Measurements from ENCODE around the gene GALNT17. TPM values are rescaled to one million over a fixed set of nuclear protein-coding genes. Genes with fewer than 3 reads are reported as not detected.

GALNT17 gene
- total RNA-seq, 1 experiment from 2014 or later = not detected

DNA sequence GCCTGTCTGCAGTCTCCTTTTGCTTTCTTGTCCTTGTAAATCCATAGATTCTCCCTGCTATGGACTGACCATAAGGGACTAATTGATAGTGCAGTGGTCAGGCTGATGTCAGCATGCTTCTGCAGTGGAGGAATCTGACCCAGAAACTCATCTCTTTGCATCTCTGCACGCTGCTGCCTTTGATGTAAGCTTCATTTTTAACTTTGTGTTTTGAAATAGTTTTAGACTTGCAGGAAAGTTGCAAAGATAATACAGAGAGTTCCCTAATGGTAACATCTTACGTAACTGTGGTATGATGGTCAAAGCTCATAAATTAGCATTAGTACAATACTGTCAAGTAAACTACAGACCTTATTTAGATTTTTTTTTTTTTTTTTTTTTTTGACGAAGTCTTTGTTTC is 89.6 kb downstream of the GALNT17 start:
- Histone ChIP-seq H3K9me3 (ENCODE audit: low read length) (0 out of 2 replicates have a peak, but pooled peaks cover 3% of the 10 kb centered on the region), H3K79me2 (ENCODE audit: low read length) (no peaks in the 10 kb centered on the region), H3K4me2 (ENCODE audit: low read length) (no peak overlapping the region), H3K27ac (ENCODE audit: low read length) (no peak overlapping the region), H3K27me3 (ENCODE audit: low read length) (no peaks in the 10 kb centered on the region), H3F3A (ENCODE audit: low read length, unreplicated experiment) (no peaks in the 10 kb centered on the region), H2AFZ (ENCODE audit: low read length) (no peak overlapping the region), H3K9ac (ENCODE audit: low read length) (no peak overlapping the region), H3K36me3 (ENCODE audit: low read depth, low read length) (no peaks in the 10 kb centered on the region), H3K9me2 (replicated peaks; ENCODE audit: low read length) (no peaks in the 10 kb centered on the region), H4K20me1 (ENCODE audit: low read length) (no peaks in the 10 kb centered on the region), H3K4me3 (ENCODE audit: low read length) (no peak overlapping the region), H3K4me1 (ENCODE audit: insufficient read depth, low read length) (no peaks in the 10 kb centered on the region)
- ChIA-PET POLR2A (ENCODE audit: unreplicated experiment) (no interaction called here), CTCF (no interaction called here)
- no peak for ATAC-seq
- intact Hi-C loops (cut with micrococcal nuclease) = no loop called here
- TF ChIP-seq EZH2phosphoT487 (IDR thresholded peaks at IDR 0.05; ENCODE audit: borderline replicate concordance, low read length) = no peak
- TF ChIP-seq, protein P1, sequence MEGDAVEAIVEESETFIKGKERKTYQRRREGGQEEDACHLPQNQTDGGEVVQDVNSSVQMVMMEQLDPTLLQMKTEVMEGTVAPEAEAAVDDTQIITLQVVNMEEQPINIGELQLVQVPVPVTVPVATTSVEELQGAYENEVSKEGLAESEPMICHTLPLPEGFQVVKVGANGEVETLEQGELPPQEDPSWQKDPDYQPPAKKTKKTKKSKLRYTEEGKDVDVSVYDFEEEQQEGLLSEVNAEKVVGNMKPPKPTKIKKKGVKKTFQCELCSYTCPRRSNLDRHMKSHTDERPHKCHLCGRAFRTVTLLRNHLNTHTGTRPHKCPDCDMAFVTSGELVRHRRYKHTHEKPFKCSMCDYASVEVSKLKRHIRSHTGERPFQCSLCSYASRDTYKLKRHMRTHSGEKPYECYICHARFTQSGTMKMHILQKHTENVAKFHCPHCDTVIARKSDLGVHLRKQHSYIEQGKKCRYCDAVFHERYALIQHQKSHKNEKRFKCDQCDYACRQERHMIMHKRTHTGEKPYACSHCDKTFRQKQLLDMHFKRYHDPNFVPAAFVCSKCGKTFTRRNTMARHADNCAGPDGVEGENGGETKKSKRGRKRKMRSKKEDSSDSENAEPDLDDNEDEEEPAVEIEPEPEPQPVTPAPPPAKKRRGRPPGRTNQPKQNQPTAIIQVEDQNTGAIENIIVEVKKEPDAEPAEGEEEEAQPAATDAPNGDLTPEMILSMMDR (conservative IDR thresholded peaks at IDR 0.05; ENCODE audit: low read depth, low read length) = no peak
- TF ChIP-seq EZH2 (IDR thresholded peaks at IDR 0.05; ENCODE audit: low read length, unreplicated experiment) = no peak
- DNase-seq = no peak
- BruUV-seq (replicated peaks) = no TSS peak

DNA sequence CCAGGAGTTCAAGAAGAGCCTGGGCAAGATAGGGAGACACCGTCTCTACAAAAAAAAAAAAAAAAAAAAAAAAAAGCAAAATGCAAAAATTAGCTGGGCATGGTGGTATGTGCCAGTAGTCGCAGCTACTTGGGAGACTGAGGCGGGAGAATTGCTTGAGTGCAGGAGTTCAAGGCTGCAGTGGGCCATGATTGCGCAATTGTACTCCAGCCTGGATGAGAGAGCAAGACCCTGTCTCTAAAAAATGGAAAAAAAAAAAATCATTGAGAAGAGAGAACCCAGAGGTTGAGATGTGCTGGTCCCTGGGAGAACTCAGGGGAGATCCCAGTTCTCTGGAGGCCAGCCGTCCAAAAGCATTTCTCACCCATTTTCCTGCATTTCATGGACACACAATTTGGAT is 95.2 kb downstream of the GALNT17 start:
- DNase-seq (no peak), ATAC-seq (no peak)
- no peaks in the 10 kb centered on the region for H4K20me1 ChIP-seq (ENCODE audit: low read length)
- ChIA-PET CTCF (no interaction called here), POLR2A (ENCODE audit: unreplicated experiment) (no interaction called here)
- H3K4me2 ChIP-seq (ENCODE audit: low read length) = no peak overlapping the region
- H3K27ac ChIP-seq (ENCODE audit: low read length) = no peak overlapping the region
- H3K27me3 ChIP-seq (ENCODE audit: low read length) = no peaks in the 10 kb centered on the region
- H3F3A ChIP-seq (ENCODE audit: low read length, unreplicated experiment) = no peaks in the 10 kb centered on the region
- H3K9me2 ChIP-seq (replicated peaks; ENCODE audit: low read length) = no peaks in the 10 kb centered on the region
- H3K9ac ChIP-seq (ENCODE audit: low read length) = no peak overlapping the region
- H3K79me2 ChIP-seq (ENCODE audit: low read length) = no peaks in the 10 kb centered on the region
- H3K4me1 ChIP-seq (ENCODE audit: insufficient read depth, low read length) = no peaks in the 10 kb centered on the region
- intact Hi-C loops (cut with micrococcal nuclease) = no loop called here
- H3K36me3 ChIP-seq (ENCODE audit: low read depth, low read length) = no peaks in the 10 kb centered on the region
- H3K4me3 ChIP-seq (ENCODE audit: low read length) = no peak overlapping the region
- TF ChIP-seq, protein P1 (conservative IDR thresholded peaks at IDR 0.05; ENCODE audit: low read depth, low read length) = no peak
- TF ChIP-seq EZH2 (IDR thresholded peaks at IDR 0.05; ENCODE audit: low read length, unreplicated experiment) (no peak), EZH2phosphoT487 (IDR thresholded peaks at IDR 0.05; ENCODE audit: borderline replicate concordance, low read length) (no peak)
- no peak overlapping the region for H2AFZ ChIP-seq (ENCODE audit: low read length)
- BruUV-seq (replicated peaks) = no TSS peak
- no peaks in the 10 kb centered on the region for H3K9me3 ChIP-seq (ENCODE audit: low read length)

DNA sequence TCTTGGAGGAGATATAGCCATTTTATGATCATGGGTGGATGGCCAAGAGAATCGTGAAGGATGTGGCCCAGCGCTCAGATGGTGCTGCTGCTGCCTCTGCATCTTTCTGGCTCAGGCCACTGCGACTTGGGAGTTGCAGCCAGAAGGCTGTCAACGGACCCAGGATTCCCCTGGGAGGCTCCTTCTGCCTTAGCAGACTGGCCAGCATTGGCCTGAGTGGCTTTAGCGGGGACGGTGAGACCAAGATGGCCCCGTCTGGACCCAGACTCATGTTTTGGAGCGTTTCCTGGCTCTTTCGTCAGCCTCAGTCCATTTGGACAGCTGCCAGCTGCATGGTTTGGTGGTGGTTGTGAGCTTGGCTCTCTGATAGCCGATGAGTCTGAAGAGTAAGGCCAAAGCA is 97.2 kb downstream of the GALNT17 start:
- H2AFZ ChIP-seq (ENCODE audit: low read length) = no peak overlapping the region
- H3K4me2 ChIP-seq (ENCODE audit: low read length) = no peak overlapping the region
- H4K20me1 ChIP-seq (ENCODE audit: low read length) = no peaks in the 10 kb centered on the region
- no peak overlapping the region for H3K9ac ChIP-seq (ENCODE audit: low read length)
- TF ChIP-seq EZH2phosphoT487 (IDR thresholded peaks at IDR 0.05; ENCODE audit: borderline replicate concordance, low read length) = no peak
- no peaks in the 10 kb centered on the region for H3K9me2 ChIP-seq (replicated peaks; ENCODE audit: low read length)
- no peak overlapping the region for H3K27ac ChIP-seq (ENCODE audit: low read length)
- no peaks in the 10 kb centered on the region for H3K27me3 ChIP-seq (ENCODE audit: low read length)
- POLR2A ChIA-PET (ENCODE audit: unreplicated experiment) = no interaction called here
- H3F3A ChIP-seq (ENCODE audit: low read length, unreplicated experiment) = no peaks in the 10 kb centered on the region
- no peaks in the 10 kb centered on the region for H3K9me3 ChIP-seq (ENCODE audit: low read length)
- DNase-seq (no peak), ATAC-seq (no peak)
- no peaks in the 10 kb centered on the region for H3K4me1 ChIP-seq (ENCODE audit: insufficient read depth, low read length)
- H3K4me3 ChIP-seq (ENCODE audit: low read length) = no peak overlapping the region
- BruUV-seq (replicated peaks) = no TSS peak
- H3K36me3 ChIP-seq (ENCODE audit: low read depth, low read length) = no peaks in the 10 kb centered on the region
- intact Hi-C loops (cut with micrococcal nuclease) = no loop called here
- H3K79me2 ChIP-seq (ENCODE audit: low read length) = no peaks in the 10 kb centered on the region
- CTCF ChIA-PET = no interaction called here
